ENCODE measurements around the gene KRT7. TPM values are rescaled to one million over a fixed set of nuclear protein-coding genes. Genes with fewer than 3 reads are reported as not detected.

Gene KRT7
- 85.5 to 90.3 TPM (median 86.6 TPM) in 3 replicates for total RNA-seq

DNA sequence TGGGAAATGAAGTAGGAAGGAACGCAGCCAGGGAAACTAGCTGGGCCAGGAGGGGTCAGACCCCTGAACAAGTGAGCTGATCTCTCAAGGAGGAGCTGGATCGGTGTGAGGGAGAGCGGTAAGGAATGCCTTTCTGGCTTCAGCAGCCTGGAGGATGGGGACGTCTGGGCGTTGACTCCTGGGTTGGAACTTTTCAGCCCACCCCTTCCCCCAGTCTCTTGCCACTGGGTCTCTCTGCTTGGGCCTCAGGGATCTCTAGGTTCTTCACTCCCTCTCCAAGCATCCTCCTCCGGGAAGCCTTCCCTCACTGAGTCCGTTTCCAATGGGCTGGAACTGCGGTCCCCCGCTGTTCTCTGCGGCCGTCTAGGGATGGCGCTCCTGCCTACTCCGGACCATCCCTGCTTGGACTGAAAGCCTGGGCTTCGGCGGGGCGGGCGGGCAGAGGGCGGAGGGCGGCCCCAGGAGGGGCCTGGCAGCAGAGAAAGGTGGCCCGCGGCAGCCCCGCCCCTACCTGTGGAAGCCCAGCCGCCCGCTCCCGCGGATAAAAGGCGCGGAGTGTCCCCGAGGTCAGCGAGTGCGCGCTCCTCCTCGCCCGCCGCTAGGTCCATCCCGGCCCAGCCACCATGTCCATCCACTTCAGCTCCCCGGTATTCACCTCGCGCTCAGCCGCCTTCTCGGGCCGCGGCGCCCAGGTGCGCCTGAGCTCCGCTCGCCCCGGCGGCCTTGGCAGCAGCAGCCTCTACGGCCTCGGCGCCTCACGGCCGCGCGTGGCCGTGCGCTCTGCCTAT is at the start of gene KRT7:
Gene KRT7 (plus strand): TSS at position 570 of the 788 bp plus-strand sequence. CDS start 54 bp downstream, at position 624.
- Mint-ChIP-seq H3K27ac (peak within 1 kb of the TSS; percentile 45), H3K4me3 (peak within 1 kb of the TSS; percentile 64), H3K27me3 (ENCODE audit: low read depth) (peaks cover 46% of the 10 kb centered on the region), H3K4me1 (peaks cover 49% of the 10 kb centered on the region), H3K36me3 (peaks cover 4% of the 10 kb centered on the region), H3K9me3 (no peaks in the 10 kb centered on the region)
- TF ChIP-seq, protein P1, sequence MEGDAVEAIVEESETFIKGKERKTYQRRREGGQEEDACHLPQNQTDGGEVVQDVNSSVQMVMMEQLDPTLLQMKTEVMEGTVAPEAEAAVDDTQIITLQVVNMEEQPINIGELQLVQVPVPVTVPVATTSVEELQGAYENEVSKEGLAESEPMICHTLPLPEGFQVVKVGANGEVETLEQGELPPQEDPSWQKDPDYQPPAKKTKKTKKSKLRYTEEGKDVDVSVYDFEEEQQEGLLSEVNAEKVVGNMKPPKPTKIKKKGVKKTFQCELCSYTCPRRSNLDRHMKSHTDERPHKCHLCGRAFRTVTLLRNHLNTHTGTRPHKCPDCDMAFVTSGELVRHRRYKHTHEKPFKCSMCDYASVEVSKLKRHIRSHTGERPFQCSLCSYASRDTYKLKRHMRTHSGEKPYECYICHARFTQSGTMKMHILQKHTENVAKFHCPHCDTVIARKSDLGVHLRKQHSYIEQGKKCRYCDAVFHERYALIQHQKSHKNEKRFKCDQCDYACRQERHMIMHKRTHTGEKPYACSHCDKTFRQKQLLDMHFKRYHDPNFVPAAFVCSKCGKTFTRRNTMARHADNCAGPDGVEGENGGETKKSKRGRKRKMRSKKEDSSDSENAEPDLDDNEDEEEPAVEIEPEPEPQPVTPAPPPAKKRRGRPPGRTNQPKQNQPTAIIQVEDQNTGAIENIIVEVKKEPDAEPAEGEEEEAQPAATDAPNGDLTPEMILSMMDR (IDR thresholded peaks at IDR 0.05; ENCODE audit: unreplicated experiment) = no peak
- no peak for DNase-seq (ENCODE audit: low spot score in 2 of 2, unreplicated experiment in 2 of 2)

DNA sequence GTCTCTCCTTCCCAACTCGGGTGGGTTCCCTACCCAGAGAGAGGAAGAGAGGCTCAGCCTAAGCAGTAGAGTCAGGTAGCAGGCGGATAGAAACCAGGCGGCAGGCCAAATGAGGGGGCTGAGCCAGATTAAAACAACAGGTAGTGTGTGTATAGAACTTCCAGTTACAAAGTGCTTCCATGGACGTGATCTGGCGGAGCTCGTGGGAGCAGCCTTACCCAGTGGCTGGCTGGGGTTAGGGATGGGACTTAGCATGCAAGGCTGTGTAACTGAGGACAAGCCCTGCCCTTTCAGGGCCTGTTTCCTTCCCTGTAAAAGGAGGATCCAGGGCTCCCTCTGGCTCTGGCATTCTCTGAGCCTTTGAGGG is 49.5 kb upstream of the KRT7 start:
- peak overlapping the region; percentile 89 for H3K27ac Mint-ChIP-seq
- TF ChIP-seq, protein P1 (IDR thresholded peaks at IDR 0.05; ENCODE audit: unreplicated experiment) = no peak
- H3K36me3 Mint-ChIP-seq = no peaks in the 10 kb centered on the region
- no peak overlapping the region for H3K4me3 Mint-ChIP-seq
- H3K4me1 Mint-ChIP-seq = peaks cover 57% of the 10 kb centered on the region
- no peak for DNase-seq (ENCODE audit: low spot score in 2 of 2, unreplicated experiment in 2 of 2)
- no peaks in the 10 kb centered on the region for H3K9me3 Mint-ChIP-seq
- H3K27me3 Mint-ChIP-seq (ENCODE audit: low read depth) = no peaks in the 10 kb centered on the region

DNA sequence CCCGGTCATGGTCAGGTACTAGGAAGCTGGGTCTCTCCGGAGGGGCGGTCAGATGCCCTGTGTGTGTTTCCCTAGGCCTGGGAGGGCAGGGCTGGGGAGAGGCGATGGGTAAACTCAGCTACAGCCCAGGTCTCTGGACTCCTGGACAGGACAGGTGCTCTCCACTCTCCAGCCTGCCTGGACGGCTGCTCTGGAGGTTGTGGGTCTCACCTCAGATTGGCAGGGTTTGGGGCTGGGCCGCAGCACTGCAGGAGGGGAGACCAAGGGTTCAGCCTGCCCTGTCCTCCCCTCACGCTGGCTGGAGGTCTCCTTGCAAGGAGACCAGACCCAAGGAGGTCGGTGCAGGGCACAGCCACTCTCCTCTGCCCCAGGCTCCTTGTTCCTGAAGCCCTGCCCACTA is 49.1 kb upstream of the KRT7 start:
- H3K4me1 Mint-ChIP-seq = peaks cover 57% of the 10 kb centered on the region
- DNase-seq (ENCODE audit: low spot score in 2 of 2, unreplicated experiment in 2 of 2) = no peak
- H3K36me3 Mint-ChIP-seq = no peaks in the 10 kb centered on the region
- TF ChIP-seq, protein P1 (IDR thresholded peaks at IDR 0.05; ENCODE audit: unreplicated experiment) = no peak
- H3K27ac Mint-ChIP-seq = peak overlapping the region; percentile 89
- H3K4me3 Mint-ChIP-seq = no peak overlapping the region
- no peaks in the 10 kb centered on the region for H3K9me3 Mint-ChIP-seq
- H3K27me3 Mint-ChIP-seq (ENCODE audit: low read depth) = no peaks in the 10 kb centered on the region

DNA sequence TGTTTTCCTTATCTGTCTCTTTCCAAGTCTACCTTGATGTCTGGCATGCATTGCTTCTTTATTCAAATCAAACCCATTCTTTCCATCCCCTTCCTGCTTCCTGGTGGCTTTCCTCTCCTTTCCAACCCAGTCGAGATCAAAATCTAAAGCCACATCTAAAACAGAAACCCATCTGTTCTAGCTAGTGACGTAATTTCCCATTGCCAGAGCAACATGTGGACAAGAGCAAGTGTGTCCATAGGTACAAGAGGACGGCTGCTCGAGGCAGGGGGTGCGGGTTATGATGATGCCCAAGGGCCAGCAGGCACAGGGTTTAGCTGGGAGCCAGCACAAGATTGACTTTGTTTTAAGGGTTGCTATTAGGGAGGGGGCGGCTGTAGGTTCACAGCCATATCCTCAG is 48.2 kb upstream of the KRT7 start:
- DNase-seq (ENCODE audit: low spot score in 2 of 2, unreplicated experiment in 2 of 2) = no peak
- H3K27ac Mint-ChIP-seq = peak overlapping the region; percentile 32
- TF ChIP-seq, protein P1 (IDR thresholded peaks at IDR 0.05; ENCODE audit: unreplicated experiment) = no peak
- H3K27me3 Mint-ChIP-seq (ENCODE audit: low read depth) = no peaks in the 10 kb centered on the region
- H3K9me3 Mint-ChIP-seq = no peaks in the 10 kb centered on the region
- no peak overlapping the region for H3K4me3 Mint-ChIP-seq
- H3K4me1 Mint-ChIP-seq = peaks cover 61% of the 10 kb centered on the region
- no peaks in the 10 kb centered on the region for H3K36me3 Mint-ChIP-seq

DNA sequence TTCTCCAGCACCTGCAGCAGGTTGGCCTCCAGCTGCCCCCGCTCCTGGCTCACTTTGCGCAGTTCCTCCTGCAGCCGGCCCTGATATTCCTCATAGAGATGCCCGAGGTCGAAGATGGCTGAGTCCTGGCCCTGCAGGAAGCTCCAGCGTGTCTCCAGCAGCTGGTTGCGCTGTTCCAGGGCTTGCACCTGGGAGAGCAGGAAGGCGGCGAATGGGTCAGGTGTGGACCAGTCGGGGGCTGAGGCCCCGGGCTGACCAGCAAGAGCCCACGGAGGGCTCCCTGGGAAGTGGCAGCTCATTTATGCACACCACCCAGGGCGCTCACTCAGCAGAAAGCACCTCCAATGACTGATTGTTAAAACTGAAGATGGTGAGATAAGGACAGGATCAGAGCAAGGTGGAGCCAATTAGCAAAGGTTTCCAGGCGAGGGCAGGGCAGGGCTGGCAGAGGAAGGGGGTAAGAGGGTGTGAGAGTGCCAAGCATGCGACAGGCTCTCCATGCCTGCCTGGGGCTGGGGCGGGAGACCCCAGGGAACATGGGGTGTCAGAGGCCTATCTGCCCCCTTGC is 47.6 kb upstream of the KRT7 start:
- Mint-ChIP-seq H3K36me3 (no peaks in the 10 kb centered on the region), H3K27ac (no peak overlapping the region), H3K4me3 (no peak overlapping the region), H3K4me1 (peaks cover 61% of the 10 kb centered on the region), H3K9me3 (no peaks in the 10 kb centered on the region), H3K27me3 (ENCODE audit: low read depth) (no peaks in the 10 kb centered on the region)
- DNase-seq (ENCODE audit: low spot score in 2 of 2, unreplicated experiment in 2 of 2) = no peak
- TF ChIP-seq, protein P1 (IDR thresholded peaks at IDR 0.05; ENCODE audit: unreplicated experiment) = no peak
